Psoas muscle (tissue), 8 donors: ENCODE data around the gene UQCC5. TPM values are rescaled to one million over a fixed set of nuclear protein-coding genes. Genes with fewer than 3 reads are reported as not detected.
A peak's percentile ranks its signal among the peaks of the same experiment; 100 is the strongest.

Source experiments
- ATAC-seq, 4 donors: fragments of 200-7000 bp; cut with Tn5 transposase; one replicate each; pipeline ENCODE4 v1.9.1; 2020; ENCODE audit warnings: moderate library complexity in 3 of 4, mild to moderate bottlenecking in 2 of 4
- DNase-seq, 2 donors: peaks; one replicate each; pipeline ENCODE4 v3.0.0-alpha.2; 2020
- H3K27ac ChIP-seq: fragments of 200-600 bp; one replicate; pipeline ENCODE4 v1.8.0; 2022
- H3K27me3 ChIP-seq, 3 donors: fragments of 200-600 bp in 1 of 3; one replicate each; pipeline versions ENCODE4 v1.6.1 to v1.8.0; 2013 to 2022; ENCODE audit warnings: low read length in 2 of 3, mild to moderate bottlenecking in 2 of 3, moderate library complexity in 1 of 3; ENCODE audit not compliant: insufficient read depth in 3 of 3
- H3K36me3 ChIP-seq, 2 donors: fragments of 200-600 bp in 1 of 2; one replicate each; pipeline versions ENCODE4 v1.6.1 to v1.8.0; 2013 to 2022; ENCODE audit warnings: low read depth in 1 of 2, mild to moderate bottlenecking in 1 of 2, moderate library complexity in 1 of 2; ENCODE audit not compliant: insufficient read depth in 1 of 2
- H3K4me1 ChIP-seq: fragments of 200-600 bp; one replicate; pipeline ENCODE4 v1.8.0; 2022
- H3K4me3 ChIP-seq: fragments of 200-600 bp; one replicate; pipeline ENCODE4 v1.8.0; 2022; ENCODE audit warnings: mild to moderate bottlenecking
- H3K9me3 ChIP-seq: fragments of 200-600 bp; one replicate; pipeline ENCODE4 v1.8.0; 2022
- WGBS, 3 donors: extraction: QIAGEN DNeasy Blood & Tissue Kit; methylation state at CpG; one replicate each; pipeline versions ENCODE4 v1.1.6 to v1.1.7; 2013; 5-methylcytosine and 5-hydroxymethylcytosine counted together
- intact Hi-C, 2 donors: fragments of 100-400 bp; cut with DNase I; formaldehyde crosslinking; loops; one replicate each; pipeline versions ENCODE4 v1.11.0 to v1.14.2; 2022
- polyA plus RNA-seq, 3 donors: library from polyadenylated mRNA; stranded (reverse); fragments of 200-250 nt; gene quantifications; one replicate each; pipeline ENCODE4 v1.2.3, GENCODE V29; 2013
- total RNA-seq, 4 donors: library from RNA; stranded (reverse); fragmentation: NEBNext Ultra II Directional in 2 of 4; extraction: Animal tissue kit (Norgen Biotek cat#: 25700) in 2 of 4; gene quantifications; one replicate each; pipeline versions ENCODE4 v1.2.1 to v1.2.4, GENCODE V29; 2021 to 2023
- TF ChIP-seq, protein P1 (sequence below): fragments of 200-600 bp; IDR thresholded peaks from one replicate; pipeline ENCODE4 v1.8.0; 2022; ENCODE audit warnings: antibody characterized with exemption
- donor health status: healthy with polysubstance abuse.
- donor health status: DM: no; HTN: no; CAD: no; lungs with moderate emphysema.
- donor health status: Bipolar disorder and iron deficiency.
- donor health status: healthy.
- donor health status: DM: yes; HTN: yes; CAD: no.
- donor health status: DM: no; HTN: no; CAD: no.
- donor health status: DM: no; HTN: no; CAD: no.
- donor health status: DM: yes; HTN: yes; CAD: no.

UQCC5 gene
- total and polyA plus RNA-seq, 7 donors = 29.5 to 95.4 (median 32.7) TPM

DNA sequence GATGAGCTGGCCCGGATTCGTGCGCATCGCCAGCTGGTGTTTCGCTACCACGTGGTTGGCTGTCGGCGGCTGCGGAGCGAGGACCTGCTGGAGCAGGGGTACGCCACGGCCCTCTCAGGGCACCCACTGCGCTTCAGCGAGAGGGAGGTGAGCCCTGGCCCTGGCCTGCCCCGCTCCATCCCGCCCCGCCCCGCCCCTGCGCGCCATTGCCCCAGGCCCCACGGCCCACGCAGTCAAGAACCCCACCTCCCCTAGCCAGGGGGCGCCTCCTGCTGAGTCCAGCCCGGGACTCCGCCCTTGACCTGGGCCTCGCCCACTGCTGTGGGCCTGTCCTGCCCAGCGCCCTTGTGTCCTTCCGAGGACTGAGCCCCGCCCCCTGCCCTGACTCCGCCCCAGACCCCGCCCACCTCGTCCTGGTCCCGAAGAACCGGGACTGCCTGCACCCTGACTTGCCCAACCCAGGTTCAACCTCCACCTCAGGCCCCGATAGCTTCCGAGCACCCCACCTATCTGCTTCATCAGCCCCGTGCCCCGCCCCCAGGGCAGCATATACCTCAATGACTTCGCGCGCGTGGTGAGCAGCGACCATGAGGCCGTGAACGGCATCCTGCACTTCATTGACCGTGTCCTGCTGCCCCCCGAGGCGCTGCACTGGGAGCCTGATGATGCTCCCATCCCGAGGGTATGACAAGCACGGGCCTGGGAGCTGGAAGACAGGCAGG is 17.5 kb upstream of the UQCC5 start:
- no peaks in the 10 kb centered on the region for H3K4me1 ChIP-seq
- ATAC-seq (peak; percentile 52 to 78 (median 59)), DNase-seq (peak; percentile 55 to 76)
- H3K4me3 ChIP-seq = peak overlapping the region; percentile 58
- H3K27ac ChIP-seq = no peak overlapping the region
- TF ChIP-seq, protein P1, sequence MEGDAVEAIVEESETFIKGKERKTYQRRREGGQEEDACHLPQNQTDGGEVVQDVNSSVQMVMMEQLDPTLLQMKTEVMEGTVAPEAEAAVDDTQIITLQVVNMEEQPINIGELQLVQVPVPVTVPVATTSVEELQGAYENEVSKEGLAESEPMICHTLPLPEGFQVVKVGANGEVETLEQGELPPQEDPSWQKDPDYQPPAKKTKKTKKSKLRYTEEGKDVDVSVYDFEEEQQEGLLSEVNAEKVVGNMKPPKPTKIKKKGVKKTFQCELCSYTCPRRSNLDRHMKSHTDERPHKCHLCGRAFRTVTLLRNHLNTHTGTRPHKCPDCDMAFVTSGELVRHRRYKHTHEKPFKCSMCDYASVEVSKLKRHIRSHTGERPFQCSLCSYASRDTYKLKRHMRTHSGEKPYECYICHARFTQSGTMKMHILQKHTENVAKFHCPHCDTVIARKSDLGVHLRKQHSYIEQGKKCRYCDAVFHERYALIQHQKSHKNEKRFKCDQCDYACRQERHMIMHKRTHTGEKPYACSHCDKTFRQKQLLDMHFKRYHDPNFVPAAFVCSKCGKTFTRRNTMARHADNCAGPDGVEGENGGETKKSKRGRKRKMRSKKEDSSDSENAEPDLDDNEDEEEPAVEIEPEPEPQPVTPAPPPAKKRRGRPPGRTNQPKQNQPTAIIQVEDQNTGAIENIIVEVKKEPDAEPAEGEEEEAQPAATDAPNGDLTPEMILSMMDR = no peak
- intact Hi-C loops = no loop called here
- no peaks in the 10 kb centered on the region for H3K9me3 ChIP-seq
- no peaks in the 10 kb centered on the region for H3K36me3 ChIP-seq
- H3K27me3 ChIP-seq = no peaks in the 10 kb centered on the region
- 32 to 52% (median 36%) methylated on average over 41 to 50 of the region's 50 CpGs for WGBS, 3 donors

DNA sequence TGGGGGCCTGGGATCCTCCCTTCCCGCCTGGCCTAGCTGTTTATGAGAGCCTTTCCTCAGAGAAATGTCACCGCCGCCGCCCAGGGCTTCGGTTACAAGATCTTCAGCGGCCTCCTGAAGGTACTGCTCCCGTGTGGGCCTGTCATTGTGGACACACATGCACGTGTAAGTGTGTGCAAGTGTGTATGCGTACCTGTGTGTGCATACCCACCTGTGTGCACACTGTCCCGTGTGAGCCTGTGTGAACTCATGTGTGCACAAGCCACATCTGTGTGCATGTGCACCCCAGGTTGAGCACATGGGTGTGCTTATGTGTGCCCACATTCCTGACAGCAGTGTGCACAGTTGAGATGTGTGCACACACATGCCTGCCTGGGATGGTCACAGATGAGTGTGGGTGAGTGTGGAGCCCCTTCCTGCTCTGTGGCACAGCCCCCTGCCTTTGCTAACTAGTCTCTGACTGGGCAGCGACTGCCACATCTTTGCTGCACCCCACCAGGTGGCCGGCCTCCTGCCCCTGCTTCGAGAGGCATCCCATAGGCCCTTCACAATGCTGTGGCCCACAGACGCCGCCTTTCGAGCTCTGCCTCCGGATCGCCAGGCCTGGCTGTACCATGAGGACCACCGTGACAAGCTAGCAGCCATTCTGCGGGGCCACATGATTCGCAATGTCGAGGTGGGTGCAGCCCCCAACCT is 16.8 kb upstream of the UQCC5 start:
- H3K27ac ChIP-seq = no peak overlapping the region
- no peaks in the 10 kb centered on the region for H3K36me3 ChIP-seq
- DNase-seq (peak in 1 of 2 donors; percentile 18), ATAC-seq (peak in 1 of 4 donors; percentile 11)
- TF ChIP-seq, protein P1 = no peak
- H3K9me3 ChIP-seq = no peaks in the 10 kb centered on the region
- intact Hi-C loops = no loop called here
- no peaks in the 10 kb centered on the region for H3K27me3 ChIP-seq
- WGBS, 3 donors = 85 to 90% (median 87%) methylated on average over 22 of the region's 22 CpGs
- H3K4me3 ChIP-seq = no peak overlapping the region
- no peaks in the 10 kb centered on the region for H3K4me1 ChIP-seq

DNA sequence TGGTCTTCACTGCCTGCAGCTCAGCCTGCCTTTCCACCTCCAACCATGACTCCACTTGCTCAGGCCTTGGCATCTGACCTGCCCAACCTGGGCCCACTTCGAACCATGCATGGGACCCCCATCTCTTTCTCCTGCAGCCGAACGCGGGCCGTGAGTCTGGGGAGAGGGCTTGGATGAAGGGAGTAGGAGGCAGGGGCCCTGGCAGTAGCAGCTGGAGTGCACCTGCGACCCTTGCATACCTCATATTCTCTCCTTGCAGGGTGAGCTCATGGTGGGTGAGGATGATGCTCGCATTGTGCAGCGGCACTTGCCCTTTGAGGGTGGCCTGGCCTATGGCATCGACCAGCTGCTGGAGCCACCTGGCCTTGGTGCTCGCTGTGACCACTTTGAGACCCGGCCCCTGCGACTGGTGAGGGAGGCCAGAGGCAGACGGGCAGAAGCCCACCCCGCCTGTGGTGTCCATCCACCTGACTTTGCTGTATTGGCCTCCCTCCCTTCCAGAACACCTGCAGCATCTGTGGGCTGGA is 16.2 kb upstream of the UQCC5 start:
- Histone ChIP-seq H3K27me3 (no peaks in the 10 kb centered on the region), H3K4me1 (no peaks in the 10 kb centered on the region), H3K36me3 (no peaks in the 10 kb centered on the region), H3K27ac (no peak overlapping the region), H3K9me3 (no peaks in the 10 kb centered on the region), H3K4me3 (no peak overlapping the region)
- WGBS, 3 donors = 94 to 95% (median 95%) methylated on average over 13 to 14 of the region's 14 CpGs
- DNase-seq (peak in 1 of 2 donors; percentile 45), ATAC-seq (no peak)
- intact Hi-C loops = no loop called here
- TF ChIP-seq, protein P1 = no peak

DNA sequence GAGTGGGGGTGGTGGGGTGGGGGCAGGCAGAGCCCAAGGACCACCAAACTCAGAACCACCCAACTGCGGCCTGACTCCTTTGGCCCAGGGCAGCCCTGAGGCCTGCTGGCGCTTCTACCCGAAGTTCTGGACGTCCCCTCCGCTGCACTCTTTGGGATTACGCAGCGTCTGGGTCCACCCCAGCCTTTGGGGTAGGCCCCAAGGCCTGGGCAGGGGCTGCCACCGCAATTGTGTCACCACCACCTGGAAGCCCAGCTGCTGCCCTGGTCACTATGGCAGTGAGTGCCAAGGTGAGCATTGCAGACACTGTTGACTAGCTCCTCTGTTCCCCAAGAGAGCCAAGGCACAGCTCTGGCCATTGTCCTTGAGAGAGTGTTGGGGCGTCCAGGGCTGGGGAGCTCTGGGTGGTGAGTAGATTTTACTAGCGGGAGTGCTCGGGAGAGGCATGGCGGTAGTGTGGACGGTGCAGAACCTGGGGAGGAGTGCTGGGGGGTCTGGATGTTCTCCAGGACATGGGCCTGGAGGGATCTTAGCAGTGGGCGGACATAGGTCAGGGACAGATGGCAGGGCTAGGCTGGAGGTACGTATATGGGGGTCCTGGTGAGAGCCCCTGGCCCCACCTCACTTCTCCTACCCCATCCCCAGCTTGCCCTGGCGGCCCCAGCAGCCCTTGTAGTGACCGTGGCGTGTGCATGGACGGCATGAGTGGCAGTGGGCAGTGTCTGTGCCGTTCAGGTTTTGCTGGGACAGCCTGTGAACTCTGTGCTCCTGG is 15.5 kb upstream of the UQCC5 start:
- WGBS, 3 donors = 89 to 92% (median 90%) methylated on average over 20 of the region's 20 CpGs
- intact Hi-C loops = no loop called here
- H3K4me3 ChIP-seq = no peak overlapping the region
- H3K4me1 ChIP-seq = no peaks in the 10 kb centered on the region
- H3K27me3 ChIP-seq = no peaks in the 10 kb centered on the region
- no peak overlapping the region for H3K27ac ChIP-seq
- H3K9me3 ChIP-seq = no peaks in the 10 kb centered on the region
- ATAC-seq = no peak
- TF ChIP-seq, protein P1 = no peak
- no peaks in the 10 kb centered on the region for H3K36me3 ChIP-seq
- DNase-seq = peak; percentile 1 to 42
